HG03135 (cell line): ENCODE data around the gene ART5.
"Not testable (repeated sequence)": the region's sequence is repeated elsewhere in the genome, so short reads cannot be mapped to it uniquely, and the experiment has no call there.

ENCODE experiments used
- ATAC-seq: cut with Tn5 transposase; IDR thresholded peaks from one replicate; pipeline ENCODE4 v1.9.1; 2021; ENCODE audit warnings: mild to moderate bottlenecking, moderate library complexity; ENCODE audit not compliant: unreplicated experiment

The ART5 gene

DNA sequence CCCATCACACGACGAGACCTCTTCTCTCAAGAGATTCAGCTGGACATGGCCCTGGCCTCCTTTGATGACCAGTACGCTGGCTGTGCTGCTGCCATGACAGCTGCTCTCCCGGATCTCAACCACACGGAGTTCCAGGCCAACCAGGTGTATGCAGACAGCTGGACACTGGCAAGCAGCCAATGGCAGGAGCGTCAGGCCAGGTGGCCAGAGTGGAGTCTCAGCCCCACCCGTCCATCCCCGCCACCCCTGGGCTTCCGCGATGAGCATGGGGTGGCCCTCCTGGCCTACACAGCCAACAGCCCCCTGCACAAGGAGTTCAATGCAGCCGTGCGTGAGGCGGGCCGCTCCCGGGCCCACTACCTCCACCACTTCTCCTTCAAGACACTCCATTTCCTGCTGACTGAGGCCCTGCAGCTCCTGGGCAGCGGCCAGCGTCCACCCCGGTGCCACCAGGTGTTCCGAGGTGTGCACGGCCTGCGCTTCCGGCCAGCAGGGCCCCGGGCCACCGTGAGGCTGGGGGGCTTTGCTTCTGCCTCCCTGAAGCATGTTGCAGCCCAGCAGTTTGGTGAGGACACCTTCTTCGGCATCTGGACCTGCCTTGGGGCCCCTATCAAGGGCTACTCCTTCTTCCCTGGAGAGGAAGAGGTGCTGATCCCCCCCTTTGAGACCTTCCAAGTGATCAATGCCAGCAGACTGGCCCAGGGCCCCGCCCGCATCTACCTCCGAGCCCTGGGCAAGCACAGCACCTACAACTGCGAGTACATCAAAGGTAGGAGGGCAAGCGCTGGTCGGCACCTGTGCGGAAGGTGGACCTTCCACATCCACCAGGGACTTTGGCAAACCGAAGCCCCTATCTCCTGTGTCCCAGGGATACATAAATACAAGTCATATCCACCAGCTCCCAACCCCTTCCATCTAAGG lies 18.1 kb upstream of the ART5 start:
- ATAC-seq = no peak

GRCh38 chr11:3658252-3658651 lies 16.5 kb upstream of the ART5 start:
- no peak for ATAC-seq

DNA sequence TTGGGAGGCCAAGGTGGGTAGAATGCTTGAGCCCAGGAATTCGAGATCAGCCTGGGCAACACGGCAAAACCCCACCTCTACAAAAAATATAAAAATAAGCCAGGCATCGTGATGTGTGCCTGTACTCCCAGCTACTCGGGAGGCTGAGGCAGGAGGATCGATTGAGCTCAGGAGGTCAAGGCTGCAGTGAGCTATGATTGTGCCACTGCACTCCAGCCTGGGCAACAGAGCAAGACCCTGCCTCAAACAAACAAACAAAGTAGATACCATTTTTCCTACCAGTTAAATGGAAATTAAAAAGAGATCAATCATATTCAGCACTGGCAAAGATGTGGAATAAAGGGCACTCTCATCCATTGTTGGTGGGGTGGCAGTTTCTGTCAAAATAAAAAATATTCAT lies 15.5 kb upstream of the ART5 start:
- ATAC-seq = not testable (repeated sequence)

- ATAC-seq = no peak
Measured at GRCh38 chr11:3655547-3655946, 13.8 kb upstream of the ART5 start.

DNA sequence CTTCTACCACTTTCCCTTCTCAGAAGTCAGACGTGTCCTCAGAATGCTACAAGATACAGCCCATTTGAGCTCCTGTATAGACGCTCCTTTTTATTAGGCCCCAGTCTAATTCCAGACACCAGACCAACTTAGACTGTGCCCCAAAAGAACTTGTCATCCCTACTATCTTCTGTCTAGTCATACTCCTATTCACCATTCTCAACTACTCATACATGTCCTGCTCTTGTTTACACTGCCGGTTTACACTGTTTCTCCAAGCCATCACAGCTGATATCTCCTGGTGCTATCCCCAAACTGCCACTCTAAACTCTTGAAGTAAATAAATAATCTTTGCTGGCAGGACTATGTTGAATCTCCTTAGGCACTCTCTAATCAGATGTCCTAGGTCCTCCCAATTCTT lies 10.7 kb upstream of the ART5 start:
- ATAC-seq = not testable (repeated sequence)

- not testable (repeated sequence) for ATAC-seq
Measured at GRCh38 chr11:3649374-3649773, 7.6 kb upstream of the ART5 start.

DNA sequence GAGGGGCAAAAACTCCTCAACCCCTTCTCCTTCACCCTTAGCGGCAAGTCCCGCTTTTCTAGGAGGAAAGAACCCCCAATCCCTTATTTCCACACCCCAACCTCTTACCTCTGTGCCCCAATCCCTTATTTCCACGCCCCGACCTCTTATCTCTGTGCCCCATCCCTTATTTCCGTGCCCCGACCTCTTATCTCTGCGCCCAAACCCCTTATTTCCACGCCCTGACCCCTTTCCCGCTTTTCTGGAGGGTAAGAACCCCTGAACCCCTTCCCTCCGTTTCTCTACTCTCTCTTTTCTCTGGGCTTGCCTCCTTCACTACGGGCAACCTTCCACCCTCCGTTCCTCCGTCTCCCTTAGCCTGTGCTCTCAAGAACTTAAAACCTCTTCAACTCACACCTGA lies 7.1 kb upstream of the ART5 start:
- not testable (repeated sequence) for ATAC-seq

GRCh38 chr11:3645552-3645951 lies 3.8 kb upstream of the ART5 start:
- no peak for ATAC-seq

DNA sequence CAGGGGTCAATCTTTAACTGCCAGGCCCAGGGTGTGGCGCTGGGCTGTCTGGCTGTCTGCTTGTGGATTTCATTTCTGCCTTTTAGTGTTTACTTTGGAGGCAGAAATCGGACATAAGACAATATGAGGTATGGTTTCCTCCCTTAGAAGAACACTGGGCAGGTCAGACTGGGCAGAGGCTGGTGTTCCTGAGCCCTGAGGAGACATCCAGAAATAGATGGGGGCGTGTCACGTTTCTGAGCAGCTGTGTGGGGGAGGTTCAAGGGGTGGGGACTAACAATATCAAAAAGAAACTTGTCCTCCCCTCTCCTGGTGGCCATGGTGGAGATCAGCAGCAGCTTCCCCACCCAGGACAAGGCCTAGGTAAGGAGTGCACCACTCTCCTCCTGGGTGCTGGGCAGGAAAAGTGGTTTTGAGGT lies 3.0 kb upstream of the ART5 start, which contains the start of gene ART1:
Gene ART1, plus strand, starts transcription at position 312 of the 419 bp plus-strand sequence. CDS start 14,086 bp downstream, outside the sequence.
- no peak for ATAC-seq

DNA sequence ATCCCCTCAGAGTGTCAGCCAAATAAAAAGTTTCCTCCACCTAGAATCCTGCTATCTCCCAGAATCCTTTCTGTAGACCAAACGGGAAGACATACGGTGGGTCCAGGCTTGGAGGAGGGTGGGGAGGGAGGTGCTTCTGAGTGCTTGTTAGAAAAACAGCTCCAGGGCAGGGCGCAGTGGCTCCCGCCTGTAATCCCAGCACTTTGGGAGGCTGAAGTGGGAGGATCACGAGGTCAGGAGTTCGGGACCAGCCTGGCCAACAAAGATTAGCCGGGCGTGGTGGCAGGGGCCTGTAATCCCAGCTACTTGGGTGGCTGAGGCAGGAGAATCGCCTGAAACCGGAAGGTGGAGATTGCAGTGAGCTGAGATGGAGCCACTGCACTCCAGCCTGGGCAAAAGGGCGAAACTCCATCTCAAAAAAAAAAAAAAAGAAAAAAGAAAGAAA lies 1.3 kb upstream of the ART5 start:
- not testable (repeated sequence) for ATAC-seq

DNA sequence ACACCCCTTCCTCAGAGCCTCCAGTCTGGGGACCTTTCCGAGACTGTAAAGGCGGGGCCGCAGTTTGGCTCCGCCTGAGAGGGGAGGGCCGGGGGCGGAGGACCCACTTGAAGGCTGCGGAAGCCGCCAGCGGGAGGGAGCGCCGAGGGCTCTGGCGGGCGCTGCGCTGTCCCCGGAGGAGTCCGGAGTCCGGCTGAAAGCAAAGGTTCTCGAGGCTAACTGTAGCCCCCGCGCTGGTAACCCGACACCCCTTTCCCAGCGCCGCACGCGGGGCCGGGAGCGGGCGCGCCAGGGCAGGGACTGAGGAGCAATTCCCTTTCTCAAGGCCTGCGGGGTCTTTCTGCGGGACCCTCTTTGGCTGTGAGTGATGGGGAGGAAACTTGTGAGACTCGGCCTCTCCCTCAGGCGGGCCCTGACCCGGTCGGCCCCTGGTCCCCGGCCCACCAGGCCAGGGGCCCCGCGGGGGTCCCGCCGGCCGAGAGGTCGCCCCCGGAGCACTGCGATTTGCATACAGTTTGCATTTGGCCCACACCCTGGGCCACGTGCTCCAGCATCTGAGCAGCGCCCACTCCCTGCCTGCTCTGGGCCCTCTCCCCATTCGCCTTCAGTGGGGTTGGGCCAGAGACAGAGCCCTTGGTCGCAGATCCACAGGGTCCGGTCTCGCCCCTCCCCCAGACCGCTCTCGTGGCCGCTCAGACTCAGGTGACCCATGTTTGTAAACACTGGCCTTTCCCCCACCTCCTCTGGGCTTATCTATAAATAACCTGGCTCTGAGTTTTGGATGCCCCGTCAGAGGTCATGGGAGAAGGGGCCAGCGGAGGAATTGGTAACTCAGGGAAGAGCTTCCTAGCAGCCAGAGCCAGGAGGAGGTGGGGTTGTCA lies 519 bp upstream of the ART5 start:
- no peak for ATAC-seq

- ATAC-seq = no peak
Measured at GRCh38 chr11:3641191-3641590, 601 bp downstream of the ART5 start.

DNA sequence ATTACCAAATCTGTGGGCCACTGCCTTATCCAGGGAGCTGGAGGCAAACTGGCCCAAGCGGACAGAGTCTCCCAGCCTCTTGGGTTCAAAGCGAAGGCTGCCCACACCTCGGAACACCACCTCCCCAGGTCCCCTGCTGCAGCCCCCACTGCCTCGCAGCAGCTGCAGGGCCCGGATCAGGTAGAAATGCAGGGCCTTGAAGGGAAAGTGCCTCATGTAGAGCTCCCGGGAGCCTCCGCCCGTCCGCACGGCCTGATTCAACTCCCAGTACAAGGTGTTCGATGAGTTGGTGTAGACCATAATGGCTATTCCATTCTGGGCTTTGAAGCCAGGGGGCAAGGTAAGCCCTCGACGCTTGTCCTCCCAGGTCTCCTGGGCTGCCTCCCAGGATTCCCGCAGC lies 2.0 kb downstream of the ART5 start:
- ATAC-seq = no peak

DNA sequence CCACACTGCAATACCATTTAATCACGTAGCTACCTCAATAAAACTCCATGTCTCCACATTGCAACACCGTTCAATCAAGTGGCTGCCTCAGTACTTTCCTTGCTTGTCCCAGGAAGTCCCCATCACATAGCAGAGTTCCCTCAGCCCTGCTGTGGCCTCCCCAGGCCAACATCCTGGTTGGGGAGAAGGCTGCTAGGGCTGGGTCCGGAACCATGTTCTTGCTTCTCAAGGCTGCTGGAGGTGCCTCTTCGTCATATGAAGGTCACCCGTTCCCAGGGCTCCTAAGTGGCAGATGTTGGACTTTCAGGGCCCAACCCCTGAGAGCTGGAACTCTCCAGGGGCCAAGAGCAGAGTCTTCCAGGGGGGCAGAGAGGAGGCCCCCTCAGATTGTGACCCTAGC lies 3.3 kb downstream of the ART5 start:
- no peak for ATAC-seq

- no peak for ATAC-seq
Measured at GRCh38 chr11:3637201-3637600, 4.6 kb downstream of the ART5 start.

- ATAC-seq = no peak
Measured at GRCh38 chr11:3635641-3636375, 6.0 kb downstream of the ART5 start.

GRCh38 chr11:3632070-3632660 lies 9.6 kb downstream of the ART5 start:
- ATAC-seq = no peak

DNA sequence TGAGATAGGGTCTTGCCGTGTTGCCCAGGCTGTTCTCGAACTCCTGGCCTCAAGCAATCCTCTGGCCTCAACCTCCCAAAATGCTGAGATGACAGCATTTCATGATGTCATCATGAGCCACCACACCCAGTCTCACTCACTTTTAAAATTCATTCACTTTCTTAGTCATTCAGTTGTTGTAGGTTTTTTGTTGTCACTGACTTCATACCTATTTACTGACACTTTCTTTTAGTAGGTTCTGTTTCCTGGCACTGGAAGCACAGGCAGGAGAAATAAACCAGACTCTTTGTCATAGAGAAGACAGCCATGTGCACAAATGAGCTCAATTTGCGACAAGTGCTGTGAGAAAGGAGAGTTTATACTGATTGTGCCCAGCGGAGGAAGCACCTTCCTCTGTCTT lies 10.5 kb downstream of the ART5 start:
- no peak for ATAC-seq

- ATAC-seq = no peak
Measured at GRCh38 chr11:3627291-3627690, 14.5 kb downstream of the ART5 start.

GRCh38 chr11:3626250-3626960 lies 15.4 kb downstream of the ART5 start:
- ATAC-seq = no peak
